GM18498 (cell line): ENCODE data around the gene RIPOR2.
A peak's percentile ranks its signal among the peaks of the same experiment; 100 is the strongest.
"Not testable (repeated sequence)": the region's sequence is repeated elsewhere in the genome, so short reads cannot be mapped to it uniquely, and the experiment has no call there.

ENCODE experiments used
- ATAC-seq: cut with Tn5 transposase; IDR thresholded peaks from one replicate; pipeline ENCODE4 v1.9.1; 2021; ENCODE audit warnings: mild to moderate bottlenecking, moderate library complexity; ENCODE audit not compliant: unreplicated experiment

The RIPOR2 gene

DNA sequence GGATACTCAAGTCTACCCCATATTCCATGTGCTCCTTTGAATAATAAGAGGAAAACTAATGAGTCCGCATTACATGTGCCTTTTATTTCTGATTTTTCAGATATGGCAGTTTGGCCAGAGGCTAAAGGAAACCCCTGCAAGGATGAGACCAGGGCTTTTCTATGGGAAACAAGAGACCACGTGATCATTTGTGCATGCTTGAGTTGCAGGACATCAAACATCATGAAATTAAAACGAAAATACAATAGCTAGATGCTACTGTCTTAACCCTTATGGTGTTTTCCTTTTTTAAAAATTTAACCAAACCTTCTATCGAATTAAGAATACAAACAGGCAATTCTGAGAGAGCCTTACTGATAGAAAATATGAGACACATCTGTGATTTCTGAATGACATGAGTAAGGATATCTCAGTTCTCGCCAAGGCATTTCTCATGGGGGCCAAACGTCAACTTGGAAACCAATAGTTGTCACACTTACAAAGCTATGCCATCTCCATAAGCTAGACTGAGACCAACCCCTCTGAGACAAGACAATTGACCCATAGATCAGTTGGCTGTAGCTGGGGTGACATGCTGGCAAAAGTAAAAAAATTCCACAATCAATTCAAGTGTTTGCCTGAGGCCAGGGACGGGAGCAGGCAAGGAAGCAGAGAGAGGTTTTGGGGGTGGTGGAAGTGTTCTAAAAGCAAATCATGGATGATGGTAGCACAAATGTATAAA, 52.8 kb downstream of the RIPOR2 start:
- no peak for ATAC-seq

GRCh38 chr6:24882295-24882694, 53.5 kb downstream of the RIPOR2 start:
- no peak for ATAC-seq

DNA sequence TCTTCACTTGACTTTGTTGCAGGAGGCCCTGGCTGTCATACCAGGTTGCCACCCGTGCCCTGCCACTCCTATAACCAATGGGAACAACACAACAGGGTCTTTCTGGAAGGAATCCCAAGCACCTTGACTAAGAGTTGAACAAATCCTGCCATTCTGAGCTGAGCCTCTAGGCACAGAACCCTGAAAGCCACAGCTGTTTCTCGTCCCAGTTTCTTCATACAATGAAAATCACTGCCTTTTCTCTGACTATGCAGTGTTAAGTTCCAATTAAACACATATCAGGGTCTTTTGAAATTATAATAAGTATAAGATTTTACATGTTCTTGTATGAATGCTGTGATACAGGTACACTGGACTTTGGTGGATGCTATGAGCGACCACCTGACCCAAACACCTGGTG, 54.4 kb downstream of the RIPOR2 start:
- no peak for ATAC-seq

GRCh38 chr6:24880451-24880850, 55.3 kb downstream of the RIPOR2 start:
- ATAC-seq: no peak

DNA sequence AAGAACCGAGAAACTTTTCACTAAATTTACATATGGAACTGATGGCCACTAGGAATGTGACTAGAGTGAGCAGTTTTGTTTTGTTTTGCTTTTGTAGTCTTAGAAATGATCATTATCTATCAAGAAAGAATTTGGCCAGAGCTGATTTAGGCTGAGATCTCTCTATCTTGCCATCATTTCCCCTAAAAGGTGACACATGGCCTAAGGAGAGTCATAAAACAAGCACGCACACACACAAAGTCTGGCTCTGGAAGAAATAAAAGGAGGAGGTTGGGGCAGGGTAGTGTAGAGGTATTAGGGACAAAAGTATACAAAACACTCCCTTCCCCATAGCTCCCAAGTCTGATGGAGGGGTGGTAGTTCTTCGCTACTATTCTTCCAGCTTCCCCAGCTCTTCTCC, 56.4 kb downstream of the RIPOR2 start:
- ATAC-seq: no peak

GRCh38 chr6:24877747-24878146, 58.0 kb downstream of the RIPOR2 start:
- ATAC-seq: not testable (repeated sequence)

DNA sequence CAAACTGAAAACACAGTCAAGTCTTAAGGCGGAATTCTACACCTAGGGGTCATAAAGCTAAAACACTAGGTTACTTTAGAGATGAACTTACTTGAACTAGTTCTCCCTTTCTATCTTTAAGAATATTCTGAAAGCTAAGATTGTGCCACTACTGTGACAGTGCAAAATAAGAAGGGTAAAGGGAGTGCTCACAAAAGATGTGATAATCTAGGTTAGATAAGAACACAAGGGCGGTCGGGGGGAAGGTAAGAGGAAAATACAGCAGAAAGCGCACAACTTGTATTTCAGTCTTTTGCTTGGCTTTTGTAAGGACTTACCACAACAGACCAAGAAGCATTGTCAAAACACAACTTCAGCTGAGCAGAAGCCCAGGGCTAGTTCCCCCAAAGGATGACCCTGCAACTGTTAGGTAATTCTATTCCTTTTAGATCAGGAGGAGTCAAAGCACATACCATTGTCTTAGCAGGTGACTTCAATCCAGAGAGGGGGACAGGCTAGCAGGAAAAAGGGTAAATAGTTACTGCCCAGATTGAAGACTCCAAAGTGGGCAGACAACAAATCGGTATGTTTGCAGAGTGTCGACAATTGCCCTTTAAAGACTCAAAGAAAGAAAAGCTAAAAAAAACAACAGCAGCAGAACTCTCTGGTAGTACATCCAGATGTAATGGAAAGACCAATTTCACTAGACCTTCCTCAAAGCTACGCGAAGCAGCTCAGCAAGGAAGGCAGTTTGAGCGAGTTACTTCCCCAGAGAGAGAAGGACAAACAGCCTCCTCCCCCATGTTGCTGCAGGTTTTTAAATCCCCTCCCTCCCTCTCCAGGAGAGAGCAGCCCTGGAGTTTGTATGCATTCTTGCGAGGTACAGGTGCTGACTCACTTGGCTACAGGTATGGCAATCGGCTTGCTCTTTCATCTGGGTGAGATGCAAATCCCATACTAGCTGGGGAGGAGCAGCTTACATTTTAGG, 59.0 kb downstream of the RIPOR2 start:
- no peak for ATAC-seq

DNA sequence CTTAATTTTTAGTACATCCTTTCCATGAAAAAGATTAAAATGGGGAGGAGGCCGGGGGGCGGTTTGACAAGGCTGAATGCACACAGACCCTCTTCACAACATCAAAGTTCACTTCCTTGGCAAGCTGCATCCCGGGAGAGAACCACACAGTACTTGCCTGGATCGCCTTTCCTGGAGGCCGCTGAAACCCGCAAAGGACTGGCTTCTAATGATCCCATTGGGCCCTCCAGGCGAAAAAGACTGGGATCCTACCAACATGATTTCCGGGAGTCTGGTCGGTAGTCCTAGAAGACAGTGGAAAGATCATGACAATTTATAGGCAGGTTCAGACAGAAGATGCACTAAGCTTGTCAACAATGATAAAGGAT, 60.2 kb downstream of the RIPOR2 start:
- ATAC-seq: no peak

DNA sequence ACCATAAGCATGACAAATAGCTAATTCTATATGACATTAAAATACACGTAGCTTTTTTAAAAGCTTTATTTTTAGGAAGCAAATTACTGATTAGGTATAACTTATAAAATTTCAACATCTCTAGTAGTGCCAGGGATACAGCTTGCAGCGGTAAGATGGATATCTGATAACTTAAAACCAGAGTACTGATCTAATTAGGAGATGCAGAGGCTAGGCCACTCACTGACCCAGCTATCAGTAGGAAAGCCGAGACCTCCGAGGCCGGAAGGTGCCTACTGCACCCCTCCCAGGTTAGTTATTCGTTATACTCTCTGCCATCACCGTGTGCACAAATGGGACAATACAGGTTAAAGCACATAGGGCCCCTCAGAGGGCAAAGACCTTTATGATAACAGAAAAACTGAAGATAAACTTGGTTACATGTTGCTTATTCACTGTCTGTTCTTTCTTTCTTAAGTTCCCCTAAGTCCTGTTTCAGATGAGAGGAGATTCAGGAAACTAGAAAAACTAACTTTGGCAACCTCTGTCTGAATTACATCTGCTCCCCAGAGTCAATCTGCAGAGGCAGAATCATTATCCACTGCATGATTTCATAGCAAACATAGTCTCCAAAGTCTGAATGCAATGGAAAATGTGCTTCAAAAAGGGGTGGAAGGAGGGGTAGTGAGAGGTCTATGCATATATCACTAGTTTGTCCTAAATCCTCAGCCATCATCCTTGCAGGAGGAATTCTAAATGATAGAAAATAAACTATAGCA, 60.8 kb downstream of the RIPOR2 start:
- no peak for ATAC-seq

DNA sequence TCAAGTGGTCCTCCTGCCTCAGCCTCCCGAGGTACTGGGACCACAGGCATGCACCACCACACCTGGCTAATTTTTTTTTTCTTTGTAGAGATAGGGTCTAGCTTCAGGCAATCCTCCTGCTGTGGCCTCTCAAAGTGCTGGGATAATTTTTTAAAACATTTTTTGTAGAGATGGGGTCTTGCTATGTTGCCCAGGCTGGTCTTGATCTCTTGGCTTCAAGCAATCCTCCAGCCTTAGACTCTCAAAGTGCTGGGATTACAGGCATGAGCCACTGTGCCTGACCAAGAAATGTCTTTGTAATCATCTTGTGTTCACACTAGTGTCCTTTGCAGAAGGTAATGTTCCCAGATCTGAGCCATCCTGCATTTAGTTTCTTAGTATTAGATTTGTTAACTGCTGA, 61.6 kb downstream of the RIPOR2 start:
- no peak for ATAC-seq

GRCh38 chr6:24872779-24873178, 63.0 kb downstream of the RIPOR2 start:
- no peak for ATAC-seq

- no peak for ATAC-seq
Observed at GRCh38 chr6:24868765-24869164, 67.0 kb downstream of the RIPOR2 start.

DNA sequence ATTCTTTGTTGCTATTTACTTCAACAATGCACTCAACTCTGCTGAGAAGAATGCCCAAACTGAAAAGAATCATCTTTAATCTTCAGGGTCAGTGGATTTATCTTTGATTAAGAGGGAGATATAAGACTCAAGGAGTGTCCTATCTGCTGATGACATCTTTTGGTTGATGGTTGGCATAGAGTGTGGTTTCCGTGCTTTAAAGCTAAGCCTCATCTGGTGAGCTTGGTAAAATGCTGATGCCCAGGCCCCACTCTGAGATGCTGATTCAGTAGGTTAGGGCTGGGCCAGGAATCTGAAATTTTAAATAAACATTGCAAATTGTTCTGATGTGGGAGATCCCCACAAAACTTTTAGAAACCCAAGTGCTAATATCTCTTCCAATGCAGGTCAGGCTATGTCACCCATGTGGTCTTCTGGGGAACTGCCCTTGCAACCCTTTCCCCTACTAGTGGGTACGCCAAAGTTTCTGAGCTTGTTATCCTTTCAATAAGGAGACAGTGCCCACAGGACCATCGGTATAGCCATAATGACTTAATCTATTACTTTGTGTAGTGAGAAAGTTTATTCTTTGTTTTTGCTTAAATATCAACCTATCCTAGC, 68.6 kb downstream of the RIPOR2 start:
- no peak for ATAC-seq

- ATAC-seq: no peak
Observed at GRCh38 chr6:24865161-24865560, 70.6 kb downstream of the RIPOR2 start.

GRCh38 chr6:24864343-24864742, 71.4 kb downstream of the RIPOR2 start:
- no peak for ATAC-seq

GRCh38 chr6:24861934-24862333, 73.8 kb downstream of the RIPOR2 start:
- peak; percentile 76 for ATAC-seq

GRCh38 chr6:24859608-24860200, 76.1 kb downstream of the RIPOR2 start:
- no peak for ATAC-seq

DNA sequence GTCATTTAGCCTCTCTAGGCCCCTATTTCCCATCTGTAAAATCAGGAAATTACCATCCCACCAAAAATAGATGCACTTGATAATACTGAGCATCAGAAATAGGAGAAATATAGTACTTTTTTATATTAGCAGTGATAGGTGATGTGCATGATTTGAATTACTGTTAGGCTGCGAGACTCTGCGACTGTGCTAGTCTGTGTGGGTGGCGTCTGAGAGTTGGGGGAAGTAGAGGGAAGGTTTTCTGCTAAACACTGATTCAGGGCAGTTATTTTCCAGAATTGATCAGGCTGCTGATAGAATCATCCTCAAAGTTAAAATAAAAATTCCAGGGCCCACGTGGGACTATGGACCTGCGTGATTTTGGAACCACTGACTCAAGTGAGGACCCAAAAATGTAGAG, 76.6 kb downstream of the RIPOR2 start:
- ATAC-seq: no peak

- ATAC-seq: peak; percentile 75
Observed at GRCh38 chr6:24858177-24858653, 77.5 kb downstream of the RIPOR2 start.

GRCh38 chr6:24856901-24857670, 78.7 kb downstream of the RIPOR2 start:
- ATAC-seq: no peak
